ENCODE measurements around the gene LRIG1.
A peak's percentile ranks its signal among the peaks of the same experiment; 100 is the strongest.

LRIG1 gene

GRCh38 chr3:66487465-66487864, 13.4 kb downstream of the LRIG1 start:
- no peak for DNase-seq

GRCh38 chr3:66486646-66487045, 14.2 kb downstream of the LRIG1 start:
- DNase-seq, result no peak

GRCh38 chr3:66486202-66486601, 14.6 kb downstream of the LRIG1 start:
- no peak for DNase-seq

DNA sequence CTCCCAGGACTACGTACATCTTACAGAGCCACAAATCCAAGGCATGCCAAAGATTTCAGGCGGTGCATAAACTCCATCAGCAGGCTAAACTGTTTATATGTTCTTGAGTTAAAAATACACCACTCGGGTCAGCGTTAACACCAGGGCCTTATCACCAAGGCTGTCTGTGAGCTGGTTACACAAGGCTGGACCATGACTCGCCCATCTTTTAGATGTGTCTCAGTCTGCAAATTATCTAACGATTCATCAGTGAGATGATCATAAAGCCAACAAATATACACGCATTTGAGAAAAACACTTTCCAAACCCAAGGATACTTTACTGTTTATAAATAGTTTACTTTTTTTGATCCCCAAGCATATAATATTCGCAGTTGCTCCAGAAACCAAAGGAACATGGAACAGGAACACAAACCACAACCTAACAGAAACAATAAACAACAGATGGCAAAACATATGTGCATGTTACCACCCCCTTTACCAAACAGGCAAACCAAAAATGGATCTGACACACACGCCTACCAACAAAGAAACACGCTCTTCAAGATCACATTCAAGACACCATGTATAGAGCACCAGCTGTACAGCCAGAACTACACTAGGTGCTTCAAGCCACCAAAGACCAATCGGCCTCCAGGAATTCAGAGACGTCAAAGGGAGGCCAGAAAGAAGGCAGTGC, 15.4 kb downstream of the LRIG1 start:
- peak; percentile 57 for DNase-seq

DNA sequence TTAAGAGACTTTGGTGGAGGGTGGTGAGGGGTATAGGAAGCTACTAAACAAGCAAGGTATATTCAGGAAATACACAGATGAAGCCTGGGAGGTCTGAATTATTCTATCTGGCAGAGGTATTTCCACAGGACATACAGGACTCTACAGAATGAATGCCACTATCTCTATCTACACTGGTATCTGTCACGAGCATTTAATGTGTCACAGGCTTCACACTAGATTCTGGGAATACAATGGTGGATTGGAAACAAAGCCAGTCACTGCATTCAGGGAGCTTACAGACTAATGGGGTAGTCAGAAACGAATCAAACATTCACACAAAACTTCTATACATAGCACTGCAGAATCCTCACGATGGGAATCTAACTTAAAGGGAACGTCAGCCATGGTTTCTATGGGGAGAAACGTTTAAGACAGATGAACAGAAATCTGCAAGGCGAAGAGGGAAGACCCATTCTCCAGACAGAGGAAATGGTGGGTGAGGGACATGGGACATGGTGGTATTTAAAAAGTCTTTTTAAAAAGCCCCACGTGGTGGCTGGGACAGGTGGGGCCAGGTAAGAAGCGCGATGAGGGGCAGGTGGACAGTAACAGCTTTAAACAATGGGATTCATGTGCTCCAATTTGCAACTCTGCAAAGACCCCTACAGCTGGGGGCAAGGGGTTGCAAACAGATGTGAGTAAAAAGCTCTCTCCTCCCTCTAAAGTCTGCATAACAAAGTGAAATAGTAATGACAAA, 16.5 kb downstream of the LRIG1 start:
- no peak for DNase-seq

DNA sequence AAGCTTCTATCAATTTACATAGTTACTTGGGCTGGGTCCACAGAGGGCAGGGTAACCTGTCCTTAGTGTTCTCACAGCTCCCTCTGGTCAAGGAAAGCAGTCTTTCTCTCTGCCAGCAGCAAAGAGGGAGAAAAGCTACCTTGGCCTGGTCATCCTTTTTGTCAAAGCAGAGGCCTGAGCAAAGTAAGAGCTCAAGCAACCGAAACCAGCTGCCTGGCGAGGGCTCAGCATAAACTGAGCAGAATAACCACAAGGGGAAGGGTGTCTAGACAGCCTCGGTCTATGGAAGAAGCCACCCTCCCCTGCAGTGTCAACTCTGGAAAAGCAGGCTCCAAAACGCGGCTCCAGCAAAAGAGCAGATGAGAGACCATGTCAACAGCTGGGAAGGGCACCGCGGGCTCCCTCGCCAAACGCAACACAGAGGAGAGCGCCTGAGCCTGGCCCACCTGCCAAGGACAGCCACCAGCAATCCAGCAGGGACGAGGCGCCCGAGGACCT, 17.4 kb downstream of the LRIG1 start:
- peak; percentile 19 for DNase-seq

- no peak for DNase-seq
Observed at GRCh38 chr3:66483006-66483405, 17.8 kb downstream of the LRIG1 start.

DNA sequence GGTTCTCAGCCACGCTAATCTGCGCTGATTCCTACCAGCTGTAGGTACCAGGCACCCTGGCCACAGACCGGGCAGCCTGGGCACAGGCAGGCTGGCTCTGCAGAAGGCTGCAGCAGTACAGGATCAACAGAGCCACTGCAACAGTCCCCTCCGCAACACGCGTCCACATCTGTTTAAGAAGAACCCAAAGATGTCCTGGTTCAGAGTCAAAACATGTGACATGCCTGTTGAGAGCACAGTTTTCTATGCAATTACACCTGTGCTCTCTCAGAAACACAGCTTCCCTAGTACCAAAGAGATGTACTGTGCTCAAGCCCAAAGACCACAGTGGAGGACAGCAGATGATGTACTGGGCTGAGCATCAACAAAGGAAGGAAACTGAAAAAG, 18.8 kb downstream of the LRIG1 start:
- no peak for DNase-seq

DNA sequence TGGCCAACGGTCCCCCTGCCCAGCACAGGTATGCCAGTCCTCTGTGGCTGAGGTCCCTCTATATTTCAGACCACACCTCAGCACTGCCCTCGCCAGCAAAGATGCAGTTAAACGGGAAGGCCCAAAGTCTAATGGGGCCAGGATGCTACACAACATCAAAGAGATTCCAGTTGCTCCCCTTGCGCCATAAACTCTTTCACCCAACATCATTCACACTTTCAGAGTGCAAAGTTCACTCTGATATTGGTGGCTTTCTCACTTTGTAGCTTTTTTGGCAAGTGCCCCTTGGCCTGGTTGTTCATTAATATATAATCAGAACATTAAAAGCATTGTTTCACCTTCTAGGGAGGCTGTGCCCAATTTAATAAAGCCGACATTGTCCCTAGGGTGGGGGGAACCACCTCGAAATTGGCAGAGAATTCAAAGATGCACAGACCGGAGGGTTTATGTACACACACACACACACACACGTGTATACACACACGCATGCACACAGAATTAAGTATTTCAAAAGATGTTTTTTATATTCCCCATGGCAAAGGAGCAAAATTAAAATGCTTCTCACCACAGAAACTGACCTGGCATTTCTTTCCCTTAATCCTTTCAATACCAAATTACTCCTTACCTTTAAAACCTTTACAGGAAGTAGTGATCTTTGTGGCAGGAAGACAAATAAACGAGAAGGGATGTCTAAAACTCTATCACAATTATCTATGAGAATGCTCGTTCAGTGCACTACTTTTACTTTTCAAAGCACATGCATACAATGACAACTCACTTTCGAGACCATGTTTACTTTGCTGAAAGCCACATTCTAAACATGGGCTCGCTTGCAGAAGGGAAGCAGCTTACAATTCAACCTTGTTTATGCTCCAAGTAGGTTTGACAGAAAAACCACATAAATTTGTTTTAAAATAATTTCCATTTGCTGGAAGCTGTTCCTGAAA, 19.5 kb downstream of the LRIG1 start:
- DNase-seq, result no peak

GRCh38 chr3:66480666-66481065, 20.2 kb downstream of the LRIG1 start:
- DNase-seq, result no peak

DNA sequence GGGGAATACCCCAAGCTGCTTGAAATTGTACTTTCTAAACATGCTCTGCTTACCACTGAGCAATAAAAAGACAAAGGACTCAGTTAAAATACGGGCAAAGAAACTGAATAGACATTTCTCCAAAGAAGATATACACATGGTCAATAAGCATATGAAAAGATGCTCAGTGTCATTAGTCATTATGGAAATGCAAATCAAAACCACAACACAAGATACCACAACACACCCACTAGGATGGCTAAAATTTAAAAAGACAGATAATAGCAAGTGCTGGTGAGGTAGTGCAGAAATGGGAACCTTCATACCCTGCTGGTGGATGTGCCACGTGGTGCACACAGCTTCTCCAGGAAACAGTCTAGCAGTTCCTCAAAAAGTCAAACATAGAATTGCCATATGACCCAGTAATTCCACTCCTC, 21.3 kb downstream of the LRIG1 start:
- DNase-seq, result no peak

- no peak for DNase-seq
Observed at GRCh38 chr3:66478960-66479359, 21.9 kb downstream of the LRIG1 start.

DNA sequence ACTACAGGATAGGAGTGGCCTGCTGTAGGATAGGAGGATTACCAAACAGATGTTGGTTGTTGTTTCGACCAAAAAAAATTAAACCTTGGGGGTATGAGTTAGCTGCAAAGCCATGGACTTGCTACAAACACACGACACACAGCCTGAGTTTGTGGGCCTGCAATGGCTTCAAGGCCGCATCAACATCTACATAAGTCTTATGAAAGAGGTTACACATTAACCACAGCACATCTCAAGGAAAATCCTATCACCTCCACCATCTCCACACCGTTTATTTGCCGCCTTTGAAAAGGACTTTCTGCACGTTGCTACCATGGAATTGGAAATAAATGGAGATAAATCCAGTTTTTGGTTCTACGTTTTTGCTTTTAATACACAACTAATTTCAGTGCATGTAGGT, 23.0 kb downstream of the LRIG1 start:
- no peak for DNase-seq

- DNase-seq, result no peak
Observed at GRCh38 chr3:66476852-66477381, 23.9 kb downstream of the LRIG1 start.

DNA sequence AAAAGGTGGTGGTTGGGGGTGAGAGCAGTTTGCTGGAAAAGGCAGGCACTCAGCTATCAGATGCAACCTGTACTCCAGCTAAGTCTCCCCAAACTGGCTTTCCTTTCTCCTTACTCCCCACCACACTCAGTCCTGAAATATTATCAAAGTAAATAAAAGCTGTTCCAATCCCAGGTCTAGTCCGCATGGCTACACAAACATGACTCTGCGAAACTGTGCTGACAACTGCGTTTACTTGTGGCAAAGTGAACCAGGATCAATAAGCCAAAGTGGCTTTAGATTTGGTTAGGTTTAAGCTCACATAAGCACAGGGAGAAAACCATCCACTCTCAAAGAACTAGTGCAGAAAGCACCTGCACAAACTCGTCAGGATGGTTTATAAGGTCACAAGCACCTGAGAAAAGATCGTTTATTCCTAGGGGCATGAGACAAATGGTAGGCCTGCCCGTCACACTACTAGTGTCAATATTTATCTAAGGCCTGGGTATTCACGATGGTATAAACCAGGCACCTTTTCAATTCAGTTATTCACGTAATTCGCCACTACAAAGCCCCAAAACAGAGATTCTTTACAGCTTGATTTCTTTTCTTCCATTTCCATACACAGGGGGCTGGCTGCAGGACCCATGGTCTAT, 25.3 kb downstream of the LRIG1 start:
- no peak for DNase-seq

DNA sequence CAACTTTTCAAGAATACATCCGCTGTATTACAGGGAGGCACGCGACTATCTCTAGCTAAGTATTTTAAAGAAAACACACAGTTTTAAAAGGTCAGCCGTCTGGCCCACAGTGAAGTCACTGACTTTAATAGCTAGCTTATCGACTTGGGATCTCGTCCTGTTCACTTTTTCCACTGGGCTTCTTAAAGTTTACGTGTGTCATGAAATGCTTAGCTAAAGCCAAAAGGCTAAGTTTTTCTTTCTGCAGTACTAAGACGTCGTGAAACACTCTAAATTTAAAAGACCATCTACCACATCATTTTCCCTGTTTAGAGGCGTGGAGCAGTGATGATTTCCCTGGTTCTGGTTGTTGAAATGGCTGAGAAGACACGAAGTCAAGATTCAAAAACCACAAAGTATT, 27.1 kb downstream of the LRIG1 start:
- DNase-seq, result no peak

DNA sequence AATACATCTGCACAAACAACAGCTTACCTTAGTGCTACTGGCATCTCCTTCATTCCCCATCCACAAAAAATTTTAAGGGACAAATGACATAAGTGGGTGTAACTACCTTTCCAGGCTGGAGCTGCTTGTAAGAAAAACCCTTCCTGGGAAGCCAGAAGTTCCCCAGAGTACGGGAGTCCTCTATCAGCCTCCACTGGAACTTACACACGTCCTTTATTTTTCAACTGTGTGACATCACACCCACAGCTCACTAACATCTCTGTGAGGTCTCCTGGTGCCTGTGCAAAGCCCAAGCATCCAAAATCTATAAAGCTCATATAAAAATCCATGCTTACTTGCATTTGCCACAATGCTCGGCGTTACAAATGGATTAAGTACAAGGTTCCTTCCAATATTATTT, 27.6 kb downstream of the LRIG1 start:
- DNase-seq, result no peak

DNA sequence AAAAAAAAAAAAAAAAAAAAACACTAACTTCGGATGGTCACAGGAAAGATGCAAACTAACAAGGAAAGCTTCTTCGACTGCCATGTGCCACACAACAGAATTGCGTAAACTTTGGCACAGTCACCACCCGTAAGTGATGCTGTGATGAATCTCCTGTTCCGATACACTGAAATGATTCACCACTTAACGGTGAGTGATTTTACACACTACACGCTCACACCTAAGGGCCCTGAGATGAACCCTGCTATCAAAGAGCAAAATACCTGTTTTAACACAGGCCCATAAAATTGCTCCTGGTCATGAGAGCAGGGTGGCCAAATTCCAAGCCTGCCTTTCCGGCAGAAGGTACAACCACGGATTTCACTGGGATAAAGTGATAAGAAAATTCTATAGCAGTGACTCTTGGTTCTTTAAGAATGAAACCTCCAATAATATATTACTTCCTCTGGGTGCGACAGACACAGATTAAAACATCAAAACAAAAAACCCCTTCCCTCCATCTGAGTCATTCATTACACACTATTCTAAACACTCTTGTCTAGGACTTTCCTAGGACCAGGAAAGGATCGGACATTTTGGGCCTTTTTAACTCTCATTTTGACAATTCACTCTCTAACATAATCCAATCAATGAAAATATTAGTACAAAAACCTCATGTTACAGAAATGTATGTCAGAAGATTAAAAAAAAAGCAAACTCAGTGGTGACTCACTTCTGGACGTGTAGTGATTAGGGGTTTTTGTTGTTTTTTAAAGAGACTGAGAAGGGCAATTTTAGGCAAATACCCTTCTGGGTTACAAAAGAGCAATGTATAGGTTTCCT, 28.3 kb downstream of the LRIG1 start:
- DNase-seq, result no peak

DNA sequence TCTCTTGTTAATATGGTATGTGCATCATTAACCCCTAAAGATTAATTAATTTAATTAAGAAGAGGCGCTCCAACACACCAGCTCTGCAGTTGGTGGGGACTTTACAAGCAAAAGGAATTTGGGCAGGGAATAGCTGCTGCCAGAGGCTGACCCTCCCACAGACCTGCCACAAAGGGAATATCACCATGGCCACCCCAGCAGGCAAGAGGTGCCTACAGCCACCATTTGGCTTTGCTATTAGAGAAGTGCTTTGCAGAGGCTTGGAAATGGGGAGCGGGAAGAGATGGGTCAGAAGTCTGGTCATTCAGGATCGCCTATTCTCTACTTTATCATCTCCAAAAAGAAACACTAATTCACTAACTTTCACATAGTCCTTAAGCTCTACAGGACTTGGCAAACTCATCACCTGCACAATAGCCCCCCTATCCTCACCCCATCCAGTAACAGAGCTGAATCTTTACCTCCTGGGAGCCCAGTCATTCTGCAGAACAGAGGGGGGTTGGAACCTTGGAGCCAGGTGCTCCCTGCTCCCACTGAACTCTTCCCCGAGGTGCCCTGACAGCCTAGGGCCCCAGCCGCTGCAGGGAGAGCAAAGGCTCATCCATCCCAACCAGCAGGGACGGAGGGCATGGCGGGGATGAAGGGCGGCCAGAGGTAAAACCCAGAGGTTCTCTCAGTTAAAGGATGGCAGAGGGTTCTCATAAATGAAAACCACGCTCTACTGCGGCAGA, 29.7 kb downstream of the LRIG1 start:
- DNase-seq, result no peak

- DNase-seq, result no peak
Observed at GRCh38 chr3:66470285-66470684, 30.5 kb downstream of the LRIG1 start.

- no peak for DNase-seq
Observed at GRCh38 chr3:66469220-66469640, 31.6 kb downstream of the LRIG1 start.
